GM23338 (cell line): ENCODE results near the gene XRCC4.

Experiments
- JUNB ChIP-seq: IDR thresholded peaks from one replicate; pipeline ENCODE4 v1.6.1; 2016; ENCODE audit warnings: antibody characterized with exemption; ENCODE audit not compliant: unreplicated experiment
- POLR2AphosphoS5 ChIP-seq: IDR thresholded peaks from 2 replicates; pipeline ENCODE4 v1.6.1; 2016; ENCODE audit warnings: antibody characterized with exemption, low read depth
- TF ChIP-seq, protein P1 (sequence below), 2 experiments: fragments of 200-600 bp in 1 of 2; sonication (generic) in 1 of 2; conservative IDR thresholded peaks; 2 replicates each; pipeline versions ENCODE4 v1.5.1 to v1.6.1; 2016 to 2017; ENCODE audit warnings: antibody characterized with exemption in 2 of 2, low read depth in 2 of 2, mild to moderate bottlenecking in 2 of 2, moderate library complexity in 1 of 2
- TF ChIP-seq, protein P2 (sequence below): IDR thresholded peaks from one replicate; pipeline ENCODE4 v1.6.1; 2018; ENCODE audit warnings: antibody characterized with exemption; ENCODE audit not compliant: unreplicated experiment
- TF ChIP-seq, protein P3 (sequence below): IDR thresholded peaks from 2 replicates; pipeline ENCODE4 v1.6.1; 2016; ENCODE audit warnings: antibody characterized with exemption

DNA sequence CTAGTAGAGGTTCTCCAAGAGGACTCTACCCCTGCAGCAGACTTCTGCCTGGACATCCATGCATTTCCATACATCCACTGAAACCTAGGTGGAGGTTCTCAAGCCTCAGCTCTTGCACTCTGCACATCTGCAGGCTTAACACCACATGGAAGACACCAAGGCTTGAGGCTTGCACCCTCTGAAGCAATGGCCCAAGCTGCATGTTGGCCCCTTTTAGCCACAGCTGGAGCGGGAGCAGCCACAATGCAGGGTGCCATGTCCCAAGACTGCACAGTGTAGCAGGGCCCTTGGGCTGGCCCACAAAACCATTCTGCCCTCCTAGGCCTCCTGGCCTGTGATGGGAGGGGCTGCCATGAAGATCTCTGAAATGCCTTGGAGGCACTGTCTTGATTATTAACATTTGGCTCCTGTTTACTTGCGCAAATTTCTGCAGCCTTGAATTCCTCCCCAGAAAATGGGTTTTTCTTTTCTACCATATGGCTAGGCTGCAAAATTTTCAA lies 271.0 kb downstream of the XRCC4 start:
- TF ChIP-seq, protein P1, sequence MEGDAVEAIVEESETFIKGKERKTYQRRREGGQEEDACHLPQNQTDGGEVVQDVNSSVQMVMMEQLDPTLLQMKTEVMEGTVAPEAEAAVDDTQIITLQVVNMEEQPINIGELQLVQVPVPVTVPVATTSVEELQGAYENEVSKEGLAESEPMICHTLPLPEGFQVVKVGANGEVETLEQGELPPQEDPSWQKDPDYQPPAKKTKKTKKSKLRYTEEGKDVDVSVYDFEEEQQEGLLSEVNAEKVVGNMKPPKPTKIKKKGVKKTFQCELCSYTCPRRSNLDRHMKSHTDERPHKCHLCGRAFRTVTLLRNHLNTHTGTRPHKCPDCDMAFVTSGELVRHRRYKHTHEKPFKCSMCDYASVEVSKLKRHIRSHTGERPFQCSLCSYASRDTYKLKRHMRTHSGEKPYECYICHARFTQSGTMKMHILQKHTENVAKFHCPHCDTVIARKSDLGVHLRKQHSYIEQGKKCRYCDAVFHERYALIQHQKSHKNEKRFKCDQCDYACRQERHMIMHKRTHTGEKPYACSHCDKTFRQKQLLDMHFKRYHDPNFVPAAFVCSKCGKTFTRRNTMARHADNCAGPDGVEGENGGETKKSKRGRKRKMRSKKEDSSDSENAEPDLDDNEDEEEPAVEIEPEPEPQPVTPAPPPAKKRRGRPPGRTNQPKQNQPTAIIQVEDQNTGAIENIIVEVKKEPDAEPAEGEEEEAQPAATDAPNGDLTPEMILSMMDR (conservative IDR thresholded peaks at IDR 0.05; ENCODE audit: low read depth in 2 of 2), result no peak
- TF ChIP-seq, protein P2, sequence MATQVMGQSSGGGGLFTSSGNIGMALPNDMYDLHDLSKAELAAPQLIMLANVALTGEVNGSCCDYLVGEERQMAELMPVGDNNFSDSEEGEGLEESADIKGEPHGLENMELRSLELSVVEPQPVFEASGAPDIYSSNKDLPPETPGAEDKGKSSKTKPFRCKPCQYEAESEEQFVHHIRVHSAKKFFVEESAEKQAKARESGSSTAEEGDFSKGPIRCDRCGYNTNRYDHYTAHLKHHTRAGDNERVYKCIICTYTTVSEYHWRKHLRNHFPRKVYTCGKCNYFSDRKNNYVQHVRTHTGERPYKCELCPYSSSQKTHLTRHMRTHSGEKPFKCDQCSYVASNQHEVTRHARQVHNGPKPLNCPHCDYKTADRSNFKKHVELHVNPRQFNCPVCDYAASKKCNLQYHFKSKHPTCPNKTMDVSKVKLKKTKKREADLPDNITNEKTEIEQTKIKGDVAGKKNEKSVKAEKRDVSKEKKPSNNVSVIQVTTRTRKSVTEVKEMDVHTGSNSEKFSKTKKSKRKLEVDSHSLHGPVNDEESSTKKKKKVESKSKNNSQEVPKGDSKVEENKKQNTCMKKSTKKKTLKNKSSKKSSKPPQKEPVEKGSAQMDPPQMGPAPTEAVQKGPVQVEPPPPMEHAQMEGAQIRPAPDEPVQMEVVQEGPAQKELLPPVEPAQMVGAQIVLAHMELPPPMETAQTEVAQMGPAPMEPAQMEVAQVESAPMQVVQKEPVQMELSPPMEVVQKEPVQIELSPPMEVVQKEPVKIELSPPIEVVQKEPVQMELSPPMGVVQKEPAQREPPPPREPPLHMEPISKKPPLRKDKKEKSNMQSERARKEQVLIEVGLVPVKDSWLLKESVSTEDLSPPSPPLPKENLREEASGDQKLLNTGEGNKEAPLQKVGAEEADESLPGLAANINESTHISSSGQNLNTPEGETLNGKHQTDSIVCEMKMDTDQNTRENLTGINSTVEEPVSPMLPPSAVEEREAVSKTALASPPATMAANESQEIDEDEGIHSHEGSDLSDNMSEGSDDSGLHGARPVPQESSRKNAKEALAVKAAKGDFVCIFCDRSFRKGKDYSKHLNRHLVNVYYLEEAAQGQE, result no peak
- TF ChIP-seq POLR2AphosphoS5, result no peak
- TF ChIP-seq, protein P3, sequence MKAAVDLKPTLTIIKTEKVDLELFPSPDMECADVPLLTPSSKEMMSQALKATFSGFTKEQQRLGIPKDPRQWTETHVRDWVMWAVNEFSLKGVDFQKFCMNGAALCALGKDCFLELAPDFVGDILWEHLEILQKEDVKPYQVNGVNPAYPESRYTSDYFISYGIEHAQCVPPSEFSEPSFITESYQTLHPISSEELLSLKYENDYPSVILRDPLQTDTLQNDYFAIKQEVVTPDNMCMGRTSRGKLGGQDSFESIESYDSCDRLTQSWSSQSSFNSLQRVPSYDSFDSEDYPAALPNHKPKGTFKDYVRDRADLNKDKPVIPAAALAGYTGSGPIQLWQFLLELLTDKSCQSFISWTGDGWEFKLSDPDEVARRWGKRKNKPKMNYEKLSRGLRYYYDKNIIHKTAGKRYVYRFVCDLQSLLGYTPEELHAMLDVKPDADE, result no peak
- no peak for TF ChIP-seq JUNB
